ENCODE data around the gene EFNA5. TPM values are rescaled to one million over a fixed set of nuclear protein-coding genes. Genes with fewer than 3 reads are reported as not detected.

The EFNA5 gene
- total RNA-seq, 1 donor from 2014 or later = 57.5 TPM

DNA sequence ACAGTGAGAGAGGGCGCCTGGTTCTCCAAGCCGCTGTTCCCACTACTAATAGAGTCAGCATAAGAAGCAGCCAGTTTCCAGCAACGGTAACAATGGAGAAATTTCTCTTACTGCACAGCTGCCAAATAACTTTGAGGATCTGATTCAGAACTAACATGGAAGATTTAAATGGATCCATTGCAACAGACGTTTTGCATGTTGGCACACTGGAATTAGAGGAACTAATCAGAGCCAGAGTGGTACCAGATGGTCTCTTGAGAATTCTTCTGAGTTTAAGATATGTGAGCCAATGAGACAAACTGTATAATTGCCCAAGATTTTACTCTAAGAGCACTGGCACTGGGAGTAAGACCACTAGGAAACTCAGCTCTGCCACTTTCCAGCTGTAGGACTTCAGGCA is 186.5 kb downstream of the EFNA5 start:
- Mint-ChIP-seq H3K36me3 (no peaks in the 10 kb centered on the region), H3K4me1 (peaks cover 19% of the 10 kb centered on the region), H3K9me3 (no peaks in the 10 kb centered on the region), H3K4me3 (no peak overlapping the region), H3K27ac (no peak overlapping the region), H3K27me3 (ENCODE audit: low read depth) (no peaks in the 10 kb centered on the region)
- TF ChIP-seq CTCF (IDR thresholded peaks at IDR 0.05; ENCODE audit: unreplicated experiment) = no peak
- DNase-seq (ENCODE audit: low spot score in 2 of 2, unreplicated experiment in 2 of 2) = no peak

DNA sequence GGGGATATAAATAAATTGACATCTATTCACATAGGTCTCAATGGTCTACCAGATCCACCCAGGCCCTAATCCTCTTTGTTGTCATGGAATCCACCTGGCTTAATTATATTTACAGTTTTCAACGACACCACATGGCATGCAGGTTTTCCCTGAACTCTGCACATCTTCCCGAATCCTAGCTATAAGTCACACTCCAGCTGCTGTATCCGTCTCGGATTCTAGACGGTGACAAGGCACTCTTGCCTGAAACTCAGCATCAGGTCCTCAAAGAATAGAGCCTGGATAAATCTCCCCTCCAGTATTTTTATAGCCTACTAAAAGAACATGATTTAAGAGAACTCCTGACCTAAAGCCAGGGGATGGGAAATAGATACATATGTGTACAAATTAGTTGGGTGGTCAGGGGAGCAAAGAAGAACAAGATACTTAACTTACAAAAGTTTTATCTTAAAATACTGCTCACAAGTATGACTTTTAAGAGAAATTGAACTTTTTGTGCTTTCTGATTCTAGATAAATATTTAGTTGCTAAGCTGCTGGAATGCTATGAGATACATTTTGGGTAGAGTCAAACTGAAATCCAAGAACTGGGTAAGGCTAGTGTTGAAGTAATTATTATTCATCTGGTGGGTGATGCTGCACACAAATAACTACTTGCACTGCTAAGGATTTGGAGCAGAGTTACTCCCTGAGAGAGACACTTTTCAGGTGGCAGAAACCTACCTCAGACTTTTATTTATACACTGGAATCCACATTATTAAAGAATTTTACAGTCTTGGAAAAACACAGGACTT is 187.3 kb downstream of the EFNA5 start:
- no peaks in the 10 kb centered on the region for H3K9me3 Mint-ChIP-seq
- no peak for TF ChIP-seq CTCF (IDR thresholded peaks at IDR 0.05; ENCODE audit: unreplicated experiment)
- no peak overlapping the region for H3K27ac Mint-ChIP-seq
- H3K4me3 Mint-ChIP-seq = no peak overlapping the region
- peaks cover 19% of the 10 kb centered on the region for H3K4me1 Mint-ChIP-seq
- no peaks in the 10 kb centered on the region for H3K27me3 Mint-ChIP-seq (ENCODE audit: low read depth)
- DNase-seq (ENCODE audit: low spot score in 2 of 2, unreplicated experiment in 2 of 2) = no peak
- no peaks in the 10 kb centered on the region for H3K36me3 Mint-ChIP-seq

GRCh38 chr5:107478068-107478641 is 192.6 kb downstream of the EFNA5 start:
- peak overlapping the region; percentile 27 for H3K27ac Mint-ChIP-seq
- H3K4me1 Mint-ChIP-seq = peaks cover 24% of the 10 kb centered on the region

GRCh38 chr5:107477492-107477891 is 193.2 kb downstream of the EFNA5 start:
- H3K9me3 Mint-ChIP-seq = no peaks in the 10 kb centered on the region
- TF ChIP-seq CTCF (IDR thresholded peaks at IDR 0.05; ENCODE audit: unreplicated experiment) = no peak
- H3K27me3 Mint-ChIP-seq (ENCODE audit: low read depth) = no peaks in the 10 kb centered on the region
- H3K36me3 Mint-ChIP-seq = no peaks in the 10 kb centered on the region
- H3K27ac Mint-ChIP-seq = no peak overlapping the region
- H3K4me1 Mint-ChIP-seq = peaks cover 29% of the 10 kb centered on the region
- DNase-seq (ENCODE audit: low spot score in 2 of 2, unreplicated experiment in 2 of 2) = no peak
- H3K4me3 Mint-ChIP-seq = no peak overlapping the region

More at GRCh38 chr5:107478068-107478641, 192.6 kb downstream of the EFNA5 start:
- H3K9me3 Mint-ChIP-seq = no peaks in the 10 kb centered on the region
- H3K36me3 Mint-ChIP-seq = no peaks in the 10 kb centered on the region
- H3K27me3 Mint-ChIP-seq (ENCODE audit: low read depth) = no peaks in the 10 kb centered on the region
- DNase-seq (ENCODE audit: low spot score in 2 of 2, unreplicated experiment in 2 of 2) = no peak
- no peak for TF ChIP-seq CTCF (IDR thresholded peaks at IDR 0.05; ENCODE audit: unreplicated experiment)
- H3K4me3 Mint-ChIP-seq = no peak overlapping the region

DNA sequence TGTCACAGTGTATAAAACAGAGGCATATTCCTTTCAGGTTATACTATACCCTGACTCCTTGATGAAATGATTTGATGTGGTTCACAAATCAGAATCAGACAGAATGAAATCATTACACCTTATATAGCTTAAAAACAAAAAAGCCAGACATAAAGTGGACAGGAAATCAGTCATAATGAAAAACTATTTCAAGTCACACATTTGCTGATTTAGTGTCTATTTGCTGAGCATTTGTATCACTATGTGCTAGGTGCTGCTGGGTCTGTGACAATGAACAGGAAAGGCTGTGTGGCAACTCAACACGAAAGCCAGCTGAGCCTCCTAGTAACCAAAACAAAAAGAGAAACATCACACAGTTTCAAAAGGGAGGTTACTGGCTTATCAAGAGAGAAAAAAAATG is 194.0 kb downstream of the EFNA5 start:
- H3K4me1 Mint-ChIP-seq = peaks cover 31% of the 10 kb centered on the region
- H3K4me3 Mint-ChIP-seq = no peak overlapping the region
- no peak for DNase-seq (ENCODE audit: low spot score in 2 of 2, unreplicated experiment in 2 of 2)
- no peak for TF ChIP-seq CTCF (IDR thresholded peaks at IDR 0.05; ENCODE audit: unreplicated experiment)
- H3K36me3 Mint-ChIP-seq = no peaks in the 10 kb centered on the region
- H3K27me3 Mint-ChIP-seq (ENCODE audit: low read depth) = no peaks in the 10 kb centered on the region
- H3K9me3 Mint-ChIP-seq = no peaks in the 10 kb centered on the region
- H3K27ac Mint-ChIP-seq = peak overlapping the region; percentile 39

All from mesothelial cell of epicardium (in vitro differentiated cells).